H1 (cell line): ENCODE results near the gene TEX36. TPM values are rescaled to one million over a fixed set of nuclear protein-coding genes. Genes with fewer than 3 reads are reported as not detected.

Source experiments
- KDM4A ChIP-seq: IDR thresholded peaks from one replicate; pipeline ENCODE4 v1.7.1; 2012; ENCODE audit warnings: low read depth, mild to moderate bottlenecking, moderate library complexity, low read length, inconsistent platforms; ENCODE audit not compliant: severe bottlenecking
- polyA plus RNA-seq, 7 experiments: library from polyadenylated mRNA; depleted of rRNA in 3 of 7; stranded (reverse) in 5 of 7; unstranded in 2 of 7; fragments of >200 nt in 5 of 7; fragments of 200-250 nt in 2 of 7; gene quantifications; 1 replicate in 5 of 7; 2 replicates in 1 of 7; 4 replicates in 1 of 7; pipeline versions ENCODE4 v1.2.1 to v1.2.3, GENCODE V29; 2011 to 2013; ENCODE audit warnings: missing spikeins in 2 of 7, mixed read lengths in 2 of 7
- total RNA-seq: library from RNA; stranded (reverse); fragmentation: NEBNext Ultra II Directional; extraction: Animal tissue kit (Norgen Biotek cat#: 25700); gene quantifications from 2 replicates; pipeline ENCODE4 v1.2.1, GENCODE V29; 2021

TEX36 gene
- total and polyA plus RNA-seq, 2 of the 8 experiments (the other 6 are each of a cell fraction or from before 2014, with no cell fraction given) = not detected

DNA sequence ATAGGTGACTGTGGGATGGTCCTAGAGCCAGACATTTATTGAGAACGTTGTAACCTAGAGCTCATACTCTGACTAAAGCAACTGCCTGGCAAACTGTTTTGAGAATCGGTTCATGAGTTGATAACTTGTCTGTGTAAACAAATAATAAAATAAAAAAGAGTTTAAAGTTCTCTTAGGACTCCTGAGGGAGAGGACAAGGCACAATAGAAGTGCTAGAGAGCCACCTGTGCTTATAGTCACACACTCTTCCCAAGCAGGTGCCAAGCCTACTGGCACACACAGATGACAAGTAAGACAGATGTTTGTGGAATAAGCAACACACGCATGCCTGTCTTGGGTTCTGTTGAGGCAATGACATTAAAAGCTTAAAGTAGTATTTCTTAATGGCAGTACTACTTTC is 44.5 kb upstream of the TEX36 start (continued):
- TF ChIP-seq KDM4A = no peak
